Activated gamma-delta T cell treated with anti-CD3 and anti-CD28 coated beads, Interleukin-2, amount 50 U/mL, for 16 hours (primary cell): ENCODE results near the gene QPCTL.
"Not testable (repeated sequence)": the region's sequence is repeated elsewhere in the genome, so short reads cannot be mapped to it uniquely, and the experiment has no call there.

ENCODE experiments used
- DNase-seq: peaks from one replicate; pipeline ENCODE4 v3.0.0-alpha.2; 2020; ENCODE audit warnings: low read depth

The QPCTL gene

GRCh38 chr19:45676851-45677263, 15.6 kb upstream of the QPCTL start:
- peak; percentile 28 for DNase-seq

- peak; percentile 58 for DNase-seq
Observed at GRCh38 chr19:45677351-45678230, 14.9 kb upstream of the QPCTL start.

- peak; percentile 76 for DNase-seq
Observed at GRCh38 chr19:45681391-45682015, 11.0 kb upstream of the QPCTL start.

GRCh38 chr19:45682117-45682516, 10.3 kb upstream of the QPCTL start:
- no peak for DNase-seq

- DNase-seq: no peak
Observed at GRCh38 chr19:45682908-45683307, 9.6 kb upstream of the QPCTL start.

GRCh38 chr19:45685045-45685444, 7.4 kb upstream of the QPCTL start:
- not testable (repeated sequence) for DNase-seq

- DNase-seq: no peak
Observed at GRCh38 chr19:45687599-45687998, 4.9 kb upstream of the QPCTL start.

GRCh38 chr19:45691516-45692186, 815 bp upstream of the QPCTL start, which contains the start of gene SNRPD2:
SNRPD2 (minus strand) TSS chr19:45691953; CDS start chr19:45691888, 65 bp downstream.
- DNase-seq: peak; percentile 88

GRCh38 chr19:45693106-45693788, 781 bp downstream of the QPCTL start:
- DNase-seq: peak; percentile 66

GRCh38 chr19:45701676-45702075, 9.2 kb downstream of the QPCTL start:
- DNase-seq: no peak

- DNase-seq: no peak
Observed at GRCh38 chr19:45705115-45705514, 12.6 kb downstream of the QPCTL start.

GRCh38 chr19:45705710-45706415, 13.4 kb downstream of the QPCTL start:
- DNase-seq: no peak

- no peak for DNase-seq
Observed at GRCh38 chr19:45710356-45711130, 18.1 kb downstream of the QPCTL start.

GRCh38 chr19:45711851-45712698, 19.6 kb downstream of the QPCTL start:
- no peak for DNase-seq

- no peak for DNase-seq
Observed at GRCh38 chr19:45712699-45713067, 20.2 kb downstream of the QPCTL start.

- no peak for DNase-seq
Observed at GRCh38 chr19:45713141-45713540, 20.7 kb downstream of the QPCTL start.

- no peak for DNase-seq
Observed at GRCh38 chr19:45715139-45715538, 22.7 kb downstream of the QPCTL start.

GRCh38 chr19:45716359-45717130, 24.1 kb downstream of the QPCTL start:
- no peak for DNase-seq
